HG03039 (cell line): Measurements from ENCODE around the gene EPHB2.

Experiments
- ATAC-seq: cut with Tn5 transposase; IDR thresholded peaks from one replicate; pipeline ENCODE4 v1.9.1; 2021; ENCODE audit warnings: mild to moderate bottlenecking, moderate library complexity; ENCODE audit not compliant: unreplicated experiment

The EPHB2 gene

DNA sequence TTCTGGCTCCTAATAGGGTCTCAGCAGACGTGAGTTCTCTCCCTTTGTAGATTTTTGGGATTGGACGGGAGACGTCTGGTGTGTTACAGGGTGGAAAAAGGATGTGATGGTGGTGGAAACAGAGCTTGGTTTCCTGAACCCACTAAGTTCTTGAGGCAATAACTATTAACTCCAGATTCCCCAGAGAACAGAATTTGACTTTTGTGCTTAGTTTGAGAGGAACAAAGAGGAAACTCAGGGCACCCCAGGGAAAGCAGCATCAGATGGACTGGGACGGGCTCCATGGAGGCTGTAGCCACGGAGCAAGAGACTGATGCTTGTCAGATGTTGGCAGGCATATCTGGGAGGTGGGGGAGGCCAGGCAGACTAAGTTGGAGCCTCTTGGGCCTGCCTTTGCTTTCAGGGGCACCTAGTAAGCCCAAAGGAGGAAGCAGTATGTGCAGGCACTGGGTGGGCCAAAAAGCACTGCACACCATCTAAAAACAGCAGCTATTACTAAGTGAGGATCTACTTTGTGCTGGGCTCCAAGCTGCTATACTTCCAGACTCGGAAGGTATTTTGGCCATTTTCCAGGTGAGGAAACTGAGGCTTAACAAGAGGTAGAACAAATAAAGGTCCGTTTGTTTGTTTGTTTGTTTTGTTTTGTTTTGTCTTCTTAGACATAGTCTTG lies 66.9 kb downstream of the EPHB2 start:
- ATAC-seq = no peak

DNA sequence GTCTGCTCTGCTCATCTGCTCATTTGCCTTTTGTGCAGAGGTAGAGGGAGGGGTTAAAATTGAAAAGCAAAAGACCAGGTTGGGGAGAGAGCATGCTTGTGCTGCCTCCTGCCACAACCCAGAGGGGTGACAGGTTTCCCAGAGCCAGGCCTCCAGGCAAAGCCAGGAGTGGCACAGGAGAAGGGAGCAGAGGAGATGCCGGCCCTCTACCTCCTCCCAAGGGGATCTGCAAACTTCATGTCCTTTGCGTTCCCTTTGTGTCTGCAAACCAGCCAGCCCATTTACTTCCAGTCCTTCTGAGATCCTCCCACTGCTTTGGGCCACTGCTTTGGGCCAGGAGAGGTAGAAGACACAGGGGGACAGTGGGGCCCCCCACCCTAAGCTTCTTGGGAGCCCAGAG lies 67.8 kb downstream of the EPHB2 start:
- ATAC-seq = no peak

DNA sequence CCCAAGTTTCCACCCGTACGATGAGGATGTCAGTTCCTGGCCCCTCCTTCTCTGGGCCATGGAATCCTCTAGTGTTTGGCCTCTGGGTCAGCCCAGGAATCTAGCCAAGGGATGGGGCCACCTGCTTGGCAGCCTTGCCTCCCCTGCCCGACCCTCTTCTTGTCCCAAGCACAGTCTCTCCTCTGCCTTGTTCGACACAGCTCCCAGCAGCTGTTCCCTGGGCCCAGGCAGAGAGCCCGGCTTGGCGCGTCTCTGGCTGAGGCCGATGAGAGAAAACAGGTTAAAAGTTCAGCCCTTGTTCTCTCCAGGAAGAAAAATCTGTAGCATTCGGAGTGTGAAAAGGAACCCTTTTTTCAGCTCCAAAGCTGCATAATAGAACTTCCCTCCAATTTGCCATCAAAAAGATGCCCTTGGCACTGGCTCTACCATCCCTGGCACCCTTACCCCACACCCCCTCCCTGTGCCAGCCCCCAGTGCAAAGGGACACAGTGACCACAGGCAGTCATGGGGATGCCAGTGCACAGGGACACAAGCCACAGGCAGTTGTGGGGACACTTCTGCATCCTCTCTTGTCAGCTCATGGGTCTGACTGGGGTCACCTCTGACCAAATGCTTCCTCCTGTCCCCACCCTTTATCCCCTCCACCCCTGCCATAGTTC lies 68.4 kb downstream of the EPHB2 start:
- ATAC-seq = no peak

DNA sequence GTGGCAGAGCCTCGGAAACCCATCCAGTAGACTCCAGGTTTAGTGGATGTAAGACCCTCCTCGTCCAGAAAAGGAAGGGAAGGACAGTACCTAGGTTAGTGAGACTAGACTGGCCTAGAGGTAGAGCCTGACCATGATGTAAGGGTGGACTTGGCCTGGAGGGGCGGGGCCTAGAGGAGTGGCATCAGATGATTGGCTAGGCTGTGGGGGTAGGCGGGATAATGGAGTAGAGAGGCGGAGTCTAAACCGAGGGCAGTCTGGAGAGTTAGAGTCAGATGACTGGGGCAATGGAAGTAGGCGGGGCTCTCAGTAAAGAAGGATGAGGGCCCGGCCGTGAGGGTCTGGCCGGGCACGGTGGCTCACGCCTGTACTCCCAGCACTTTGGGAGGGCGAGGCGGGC lies 70.1 kb downstream of the EPHB2 start:
- ATAC-seq = no peak

DNA sequence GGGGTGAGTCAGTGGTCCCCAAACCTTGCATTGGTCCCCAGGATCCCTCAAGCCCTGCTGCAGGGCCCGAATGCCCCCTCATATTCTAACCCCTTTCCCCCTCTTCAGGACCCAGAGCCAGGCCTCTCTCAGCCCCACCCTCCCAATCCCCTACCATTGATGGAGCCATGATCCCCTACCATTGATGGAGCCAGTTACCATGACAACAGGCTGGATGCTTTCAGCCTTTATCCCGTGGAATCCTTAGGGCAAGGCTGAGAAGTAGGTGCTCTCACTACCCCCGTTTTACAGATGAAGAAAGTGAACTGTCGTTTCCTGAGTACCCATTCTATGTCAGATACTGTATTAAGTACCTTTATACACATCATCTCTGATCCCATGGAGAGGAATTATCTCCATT lies 70.8 kb downstream of the EPHB2 start:
- ATAC-seq = no peak

DNA sequence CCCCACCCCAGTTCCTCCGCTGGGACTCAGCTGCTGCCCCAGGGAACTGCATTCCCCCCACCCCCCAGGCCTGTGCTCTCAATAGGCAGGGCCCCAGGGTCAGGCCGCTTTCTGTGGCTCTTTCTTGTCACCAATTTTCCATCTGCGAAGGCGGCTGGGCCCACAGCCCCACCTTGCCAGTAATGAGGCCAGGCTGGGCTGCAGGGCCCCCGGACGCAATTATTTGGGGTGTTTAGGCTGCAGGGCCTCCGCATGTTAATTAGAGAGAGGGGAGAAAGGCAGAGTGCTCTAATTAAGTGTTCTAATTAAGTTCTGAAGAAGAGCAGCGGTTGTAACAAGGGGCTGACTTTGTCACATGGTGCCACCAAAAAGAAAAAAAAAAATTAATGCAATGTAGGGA lies 71.8 kb downstream of the EPHB2 start:
- ATAC-seq = no peak

DNA sequence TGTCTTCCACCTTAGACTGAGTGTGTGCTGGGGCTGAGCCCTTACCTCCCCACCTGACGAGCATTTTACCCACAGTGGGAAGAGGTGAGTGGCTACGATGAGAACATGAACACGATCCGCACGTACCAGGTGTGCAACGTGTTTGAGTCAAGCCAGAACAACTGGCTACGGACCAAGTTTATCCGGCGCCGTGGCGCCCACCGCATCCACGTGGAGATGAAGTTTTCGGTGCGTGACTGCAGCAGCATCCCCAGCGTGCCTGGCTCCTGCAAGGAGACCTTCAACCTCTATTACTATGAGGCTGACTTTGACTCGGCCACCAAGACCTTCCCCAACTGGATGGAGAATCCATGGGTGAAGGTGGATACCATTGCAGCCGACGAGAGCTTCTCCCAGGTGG lies 73.7 kb downstream of the EPHB2 start:
- ATAC-seq = no peak

DNA sequence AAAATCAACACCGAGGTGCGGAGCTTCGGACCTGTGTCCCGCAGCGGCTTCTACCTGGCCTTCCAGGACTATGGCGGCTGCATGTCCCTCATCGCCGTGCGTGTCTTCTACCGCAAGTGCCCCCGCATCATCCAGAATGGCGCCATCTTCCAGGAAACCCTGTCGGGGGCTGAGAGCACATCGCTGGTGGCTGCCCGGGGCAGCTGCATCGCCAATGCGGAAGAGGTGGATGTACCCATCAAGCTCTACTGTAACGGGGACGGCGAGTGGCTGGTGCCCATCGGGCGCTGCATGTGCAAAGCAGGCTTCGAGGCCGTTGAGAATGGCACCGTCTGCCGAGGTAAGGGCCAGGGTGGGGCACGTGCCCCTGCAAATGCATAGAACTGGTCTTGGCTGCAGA lies 74.1 kb downstream of the EPHB2 start:
- no peak for ATAC-seq

DNA sequence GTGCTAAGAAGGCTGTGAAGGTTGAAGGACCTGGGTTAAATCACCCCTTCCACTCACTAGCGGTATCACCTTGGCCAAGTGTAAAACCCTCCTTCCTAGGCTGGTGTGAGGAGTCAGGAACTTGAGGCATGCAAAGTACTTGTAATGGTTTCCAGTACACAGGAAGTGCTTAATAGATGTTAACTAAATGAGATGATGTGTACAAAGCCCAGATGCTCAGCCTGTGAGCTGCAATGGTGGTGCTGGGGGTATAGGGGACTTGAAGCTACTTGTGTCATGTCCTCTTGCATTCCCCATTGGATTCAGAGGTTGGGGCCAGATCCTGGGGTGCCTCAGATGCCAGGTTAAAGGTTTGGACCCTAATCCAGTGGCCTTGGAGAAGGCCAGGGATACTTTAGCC lies 75.5 kb downstream of the EPHB2 start:
- ATAC-seq = no peak

DNA sequence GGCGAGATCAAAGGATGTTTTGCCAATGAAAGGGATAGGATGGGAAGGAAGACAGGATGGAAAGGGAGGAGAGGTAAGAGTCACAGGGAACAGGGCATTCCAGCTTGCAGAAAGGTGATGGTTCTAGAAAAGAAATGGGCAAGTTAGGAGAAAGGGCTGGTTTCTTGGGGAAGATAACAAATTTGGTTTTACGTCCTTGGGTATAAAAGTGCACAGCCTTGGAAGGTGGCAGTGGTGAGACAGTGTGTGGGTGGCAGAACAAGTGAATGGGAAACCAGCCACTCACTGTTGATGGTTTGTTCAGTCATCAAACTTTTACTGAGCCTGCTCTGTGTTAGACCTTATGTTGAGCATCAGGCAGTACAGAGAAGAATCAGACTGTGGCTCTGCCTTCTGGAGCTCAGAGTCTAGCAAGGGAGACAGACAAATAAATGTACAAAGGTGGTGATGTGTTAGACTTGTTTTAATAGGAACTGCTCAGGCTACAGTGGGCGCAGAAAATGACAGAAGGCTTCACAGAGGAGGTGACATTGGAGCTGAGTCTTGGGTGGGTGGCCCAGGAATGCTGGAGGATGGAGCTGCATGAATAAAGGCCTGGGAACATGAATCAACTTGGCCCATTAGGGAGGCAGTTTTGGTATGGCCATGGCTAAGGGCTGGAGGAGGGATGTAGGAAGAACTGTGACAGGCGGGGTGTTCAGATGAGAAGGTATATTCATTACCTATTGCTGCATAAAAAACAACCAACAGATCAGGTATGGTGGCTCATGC lies 76.3 kb downstream of the EPHB2 start:
- no peak for ATAC-seq

DNA sequence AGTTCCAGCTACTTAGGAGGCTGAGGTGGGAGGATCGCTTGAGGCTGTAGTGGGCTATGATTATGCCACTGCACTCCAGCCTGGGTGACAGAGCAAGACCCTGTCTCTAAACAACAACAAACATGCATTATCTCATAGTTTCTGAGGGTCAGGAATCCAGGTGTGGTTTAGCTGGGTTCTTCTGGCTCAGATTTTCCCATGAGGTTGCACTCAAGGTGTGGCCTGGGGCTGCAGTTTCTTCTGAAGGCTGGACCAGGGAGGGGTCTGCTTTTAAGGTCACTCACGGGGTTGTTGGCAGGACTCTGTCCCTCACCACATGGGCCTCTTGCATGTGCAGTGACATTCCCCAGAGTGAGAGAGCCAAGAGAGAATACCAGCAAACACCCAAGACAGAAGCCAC lies 77.0 kb downstream of the EPHB2 start:
- no peak for ATAC-seq

DNA sequence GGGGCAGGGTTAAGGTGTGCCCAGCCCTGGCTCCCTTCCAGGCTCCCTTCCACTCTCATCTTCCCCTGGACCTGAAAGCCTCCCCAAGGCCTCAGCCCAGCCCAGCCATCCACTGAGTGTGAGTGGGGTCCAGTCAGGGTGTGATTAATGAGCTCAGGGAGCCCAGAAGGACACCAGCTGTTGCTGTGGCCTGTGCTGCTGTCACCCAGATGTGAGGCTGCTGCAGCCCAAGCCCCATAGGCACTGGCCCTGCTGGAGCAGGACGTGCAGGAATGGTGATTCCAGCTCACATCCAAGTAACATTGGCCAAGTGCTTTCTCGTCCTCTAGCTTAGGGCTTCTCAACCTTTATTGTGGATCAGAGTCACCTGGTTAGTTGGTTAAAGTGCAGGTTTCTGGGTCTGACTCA lies 77.6 kb downstream of the EPHB2 start:
- no peak for ATAC-seq

DNA sequence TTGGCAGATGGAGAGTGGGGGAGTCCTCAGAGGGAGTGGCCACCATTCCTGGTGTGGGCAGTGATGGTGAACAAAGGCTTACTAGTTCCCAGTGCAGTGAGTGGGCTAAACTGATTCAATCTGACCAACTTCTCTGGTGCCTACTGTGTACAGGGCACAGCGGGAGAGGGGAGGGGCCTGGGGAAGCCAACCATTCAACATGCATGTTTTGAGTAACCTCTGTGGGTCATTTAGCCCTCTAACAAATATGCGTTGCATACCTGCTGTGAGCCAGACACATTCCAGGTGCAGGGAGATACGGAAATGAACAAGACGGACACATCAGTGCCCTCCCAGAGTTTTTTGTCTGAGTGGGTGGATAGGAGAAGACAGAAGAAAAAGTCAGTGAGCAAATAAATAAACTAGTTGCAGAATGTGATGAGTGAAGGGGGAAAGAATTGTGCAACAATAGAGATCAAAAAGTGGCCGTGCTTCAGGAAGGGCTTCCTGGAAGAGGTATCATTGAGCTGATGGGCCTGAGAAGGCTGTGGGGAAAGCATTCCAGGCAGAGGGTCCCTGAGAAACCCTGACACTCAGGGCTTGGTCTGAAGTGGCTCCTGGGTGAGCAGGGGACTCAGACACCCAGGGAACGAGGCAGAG lies 78.8 kb downstream of the EPHB2 start:
- ATAC-seq = no peak

DNA sequence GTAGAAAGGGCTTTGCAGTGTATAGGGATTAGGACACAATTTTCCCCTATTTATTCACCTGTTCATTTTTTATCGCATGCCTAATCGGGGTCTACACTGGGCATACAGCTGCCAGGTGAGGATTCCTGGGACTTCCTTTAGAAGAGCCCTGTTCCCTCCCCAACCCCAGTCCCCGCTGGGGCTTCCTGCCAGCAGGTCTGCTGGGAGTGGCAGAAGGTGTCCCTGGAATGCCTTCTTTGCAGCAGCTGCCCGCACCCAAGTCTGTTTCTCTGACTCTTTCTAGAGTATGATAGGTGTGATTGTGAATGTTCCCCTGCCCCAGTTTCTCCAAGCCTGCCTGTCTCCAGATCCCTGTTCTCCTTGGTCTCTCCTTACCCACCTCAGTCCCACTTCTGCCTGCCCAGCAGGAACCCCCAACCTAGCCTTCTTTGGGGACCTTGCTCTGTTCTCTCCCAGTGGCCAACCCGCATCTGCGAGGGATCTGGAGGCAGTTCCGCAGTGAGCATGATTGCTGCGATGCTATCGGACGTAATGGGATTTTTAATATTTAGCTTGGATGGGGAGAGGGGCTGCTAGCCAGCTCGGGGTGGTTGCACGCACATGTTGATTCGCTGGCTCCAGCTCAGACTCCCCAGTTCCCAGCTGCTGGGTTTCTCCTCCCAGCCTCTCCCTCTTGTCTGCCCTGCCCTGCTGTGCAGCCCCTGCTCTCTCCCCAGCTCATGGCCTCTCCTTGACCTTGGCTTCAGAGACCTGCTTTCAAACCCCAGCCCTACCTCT lies 79.8 kb downstream of the EPHB2 start:
- ATAC-seq = no peak

DNA sequence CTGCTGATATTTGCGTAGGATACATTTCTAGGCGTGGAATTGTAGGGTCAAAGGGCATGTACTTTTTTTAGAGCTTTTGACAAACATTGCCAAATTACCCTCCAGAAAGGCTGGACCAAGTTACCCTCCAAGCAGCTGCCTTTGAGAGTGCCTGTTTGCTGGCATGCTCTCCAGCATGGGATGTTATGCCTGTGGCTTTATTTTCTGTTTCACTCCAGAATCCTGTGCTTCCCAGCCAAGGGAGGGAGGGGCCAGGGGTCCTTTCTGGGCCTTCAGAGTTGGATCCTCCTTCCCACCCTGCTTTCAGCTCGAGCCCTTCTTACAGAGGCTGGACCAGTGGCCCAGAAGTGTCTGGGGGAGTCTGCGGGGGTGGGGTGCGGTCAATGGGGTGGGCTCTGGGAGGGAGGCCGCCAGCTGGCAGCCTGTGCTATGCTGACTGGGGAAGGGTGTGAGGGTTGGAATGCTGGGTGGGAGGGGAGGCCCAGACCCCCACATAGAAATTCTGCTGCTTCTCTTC lies 81.2 kb downstream of the EPHB2 start:
- ATAC-seq = no peak

DNA sequence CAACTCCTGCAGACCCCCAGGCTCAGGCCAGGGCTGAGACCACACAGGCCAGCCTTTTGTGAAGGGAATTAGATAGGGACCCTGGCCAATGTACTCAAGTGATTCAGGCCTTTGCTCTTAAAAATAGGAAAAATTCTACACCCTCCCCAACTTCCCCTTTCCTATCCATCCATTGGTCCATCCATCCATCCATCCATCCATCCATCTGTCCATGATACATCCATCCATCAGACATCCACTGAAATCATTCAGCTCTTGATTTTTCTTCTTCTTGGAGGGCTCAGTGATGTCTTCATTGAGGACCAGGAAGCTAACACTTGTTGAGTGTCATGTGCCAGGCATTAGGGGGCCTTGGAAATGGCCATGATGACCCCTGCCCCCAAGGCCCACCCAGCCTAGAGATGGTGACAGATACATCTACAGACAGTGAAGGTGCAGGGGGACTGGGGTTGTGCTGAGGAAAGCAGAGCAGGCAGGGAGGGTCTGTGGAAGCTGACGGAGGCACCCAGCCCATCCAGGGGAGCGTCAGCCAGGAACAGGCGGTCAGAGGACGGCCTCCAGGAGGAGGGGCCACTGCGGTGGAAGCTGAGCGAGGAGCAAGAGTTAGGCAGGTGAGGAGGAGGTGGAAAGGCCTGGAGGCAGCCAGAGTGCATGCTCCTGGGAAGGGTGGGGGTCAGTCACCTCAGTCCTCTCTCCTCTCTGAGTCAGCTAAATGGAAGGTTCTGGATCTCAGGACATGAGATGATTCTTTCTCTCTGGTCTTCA lies 81.9 kb downstream of the EPHB2 start:
- no peak for ATAC-seq

DNA sequence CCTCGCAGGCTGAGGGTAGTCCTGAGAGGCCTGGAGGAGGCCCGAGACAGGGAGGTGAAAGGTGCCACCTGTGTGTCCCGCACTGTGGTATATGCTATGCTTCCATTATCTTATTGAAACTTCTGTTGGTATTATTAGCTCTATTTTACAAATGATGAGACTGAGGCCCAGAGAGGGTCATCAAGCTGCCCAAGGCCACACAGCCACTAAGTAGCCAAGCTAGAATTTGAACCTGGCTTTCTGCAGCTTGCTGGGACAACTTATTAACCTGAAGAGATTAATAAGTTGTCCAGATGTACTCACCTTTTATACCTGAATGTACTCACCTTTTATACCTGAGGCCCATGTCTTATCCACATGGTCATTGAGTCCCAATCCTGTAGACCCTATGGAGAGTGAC lies 83.0 kb downstream of the EPHB2 start:
- ATAC-seq = no peak

DNA sequence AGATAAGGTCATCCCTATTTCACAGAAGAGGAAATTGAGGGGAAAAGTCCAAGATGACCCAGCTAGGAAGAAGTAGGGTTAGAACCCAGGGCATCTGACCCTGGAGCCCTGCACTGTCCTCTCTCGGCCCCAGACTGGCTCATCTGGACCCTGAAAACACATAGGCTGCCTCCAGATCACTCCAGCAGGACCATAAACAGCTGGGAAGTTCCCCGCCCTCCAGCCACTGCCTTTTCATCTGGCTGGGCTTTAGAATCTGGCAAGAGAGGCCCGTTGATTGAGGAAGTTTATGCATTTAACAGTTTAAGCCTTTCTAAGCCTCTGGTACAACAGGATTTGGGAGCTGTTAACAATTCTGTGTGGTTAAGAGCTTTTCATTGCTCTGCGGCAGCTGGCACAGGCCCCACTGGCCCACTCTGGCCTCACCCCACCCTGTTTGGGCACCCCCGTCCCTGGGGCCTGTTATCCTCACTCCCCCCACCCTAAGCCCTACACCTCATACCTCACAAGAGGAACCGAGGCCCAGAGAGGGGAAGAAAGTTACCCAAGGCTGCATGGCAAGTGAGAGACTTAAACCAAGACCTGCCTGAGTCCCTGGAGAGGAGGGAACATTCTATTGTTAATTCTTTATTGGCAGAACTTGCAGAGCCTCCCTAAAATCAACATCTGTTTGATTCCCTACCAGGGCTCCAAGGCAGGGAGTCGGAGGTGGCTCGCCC lies 84.2 kb downstream of the EPHB2 start:
- ATAC-seq = no peak

DNA sequence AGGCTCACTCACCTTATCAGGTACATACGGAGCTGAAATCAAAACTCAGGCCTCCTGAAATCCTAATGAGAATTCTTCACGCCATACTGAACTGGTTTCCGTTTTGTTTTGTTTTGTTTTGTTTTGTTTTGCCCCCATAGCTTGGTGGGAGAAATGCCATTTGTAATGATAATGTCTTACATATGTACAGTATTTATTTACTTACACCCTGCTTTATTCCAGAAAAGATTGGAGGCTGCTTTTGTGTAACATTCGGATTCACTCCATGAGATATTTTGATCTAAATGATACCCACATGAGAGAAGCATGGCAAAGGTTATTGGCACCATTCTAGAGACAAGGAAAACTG lies 84.7 kb downstream of the EPHB2 start:
- no peak for ATAC-seq
